Caco-2 (cell line): ENCODE results near the gene WEE1. TPM values are rescaled to one million over a fixed set of nuclear protein-coding genes. Genes with fewer than 3 reads are reported as not detected.

Source experiments
- BruUV-seq: library from RNA; stranded (reverse); fragments of 400-500 nt; replicated peaks from 2 replicates; lab custom pipeline; 2021; lab: Mats Ljungman, UMichigan
- CTCF ChIA-PET: fragments of 300-600 bp; sonication (Branson Sonifier 250); formaldehyde crosslinking; loops from one replicate; lab custom pipeline; 2022; ENCODE audit warnings: antibody characterized with exemption; lab: Charles Lee
- POLR2A ChIA-PET: fragments of 300-600 bp; sonication (Branson Sonifier 250); formaldehyde crosslinking; loops from one replicate; lab custom pipeline; 2022; ENCODE audit warnings: antibody characterized with exemption; lab: Charles Lee
- DNase-seq, 2 experiments: peaks; one replicate each; pipeline versions ENCODE4 v3.0.0 to v3.0.0-alpha.2; 2020 to 2022
- H3K27me3 ChIP-seq: replicated peaks from 2 replicates; pipeline ENCODE4 v1.6.0; 2011; ENCODE audit warnings: low read length; ENCODE audit not compliant: control insufficient read depth, insufficient read depth
- H3K36me3 ChIP-seq: 2 replicates; pipeline ENCODE4 v1.5.1; 2011; ENCODE audit warnings: low read length; ENCODE audit not compliant: control insufficient read depth, insufficient read depth
- H3K4me1 ChIP-seq: fragments of 250-450 bp; sonication (Bioruptor Pico); 2 replicates; pipeline ENCODE4 v1.5.1; 2020; ENCODE audit warnings: mild to moderate bottlenecking
- H3K4me3 ChIP-seq: 2 replicates; pipeline ENCODE4 v1.5.1; 2011; ENCODE audit warnings: low read depth, mild to moderate bottlenecking, control low read depth, low read length
- H3K9me3 ChIP-seq: fragments of 250-450 bp; sonication (Bioruptor Pico); 2 replicates; pipeline ENCODE4 v1.5.1; 2020; ENCODE audit warnings: mild to moderate bottlenecking, moderate library complexity
- H3K27ac Mint-ChIP-seq: one replicate; pipeline ENCODE4 v1.8.0; 2022; ENCODE audit warnings: mixed read lengths; ENCODE audit not compliant: unreplicated experiment
- H3K27me3 Mint-ChIP-seq: one replicate; pipeline ENCODE4 v1.8.0; 2022; ENCODE audit warnings: mixed read lengths; ENCODE audit not compliant: insufficient read depth, unreplicated experiment
- H3K36me3 Mint-ChIP-seq: one replicate; pipeline ENCODE4 v1.8.0; 2022; ENCODE audit warnings: mild to moderate bottlenecking, mixed read lengths; ENCODE audit not compliant: insufficient read depth, unreplicated experiment
- H3K4me1 Mint-ChIP-seq: one replicate; pipeline ENCODE4 v1.8.0; 2022; ENCODE audit warnings: low read depth, mixed read lengths; ENCODE audit not compliant: unreplicated experiment
- H3K4me3 Mint-ChIP-seq: one replicate; pipeline ENCODE4 v1.8.0; 2022; ENCODE audit warnings: mild to moderate bottlenecking, moderate library complexity, mixed read lengths; ENCODE audit not compliant: unreplicated experiment
- H3K9me3 Mint-ChIP-seq: one replicate; pipeline ENCODE4 v1.8.0; 2022; ENCODE audit warnings: mixed read lengths; ENCODE audit not compliant: unreplicated experiment
- intact Hi-C: fragments of 100-400 bp; cut with micrococcal nuclease; formaldehyde crosslinking; loops from one replicate; pipeline ENCODE4 v1.10.0; 2022; ENCODE audit not compliant: unreplicated experiment
- total RNA-seq: library from RNA; stranded (reverse); gene quantifications from 2 replicates; pipeline ENCODE4 v1.2.3, GENCODE V29; 2022
- TF ChIP-seq, protein P1 (sequence below), 2 experiments: fragments of 200-600 bp in 1 of 2; IDR thresholded peaks; 1 replicate in 1 of 2; 2 replicates in 1 of 2; pipeline versions ENCODE4 v1.5.1 to v1.8.0; 2011 to 2022; ENCODE audit warnings: antibody characterized with exemption in 1 of 2, control low read depth in 1 of 2, inconsistent platforms in 1 of 2, low read depth in 1 of 2, low read length in 1 of 2, mild to moderate bottlenecking in 1 of 2, moderate library complexity in 1 of 2; ENCODE audit not compliant: insufficient read depth in 1 of 2, severe bottlenecking in 1 of 2, unreplicated experiment in 1 of 2

WEE1 gene
- total RNA-seq, 1 experiment from 2014 or later: 108 TPM

DNA sequence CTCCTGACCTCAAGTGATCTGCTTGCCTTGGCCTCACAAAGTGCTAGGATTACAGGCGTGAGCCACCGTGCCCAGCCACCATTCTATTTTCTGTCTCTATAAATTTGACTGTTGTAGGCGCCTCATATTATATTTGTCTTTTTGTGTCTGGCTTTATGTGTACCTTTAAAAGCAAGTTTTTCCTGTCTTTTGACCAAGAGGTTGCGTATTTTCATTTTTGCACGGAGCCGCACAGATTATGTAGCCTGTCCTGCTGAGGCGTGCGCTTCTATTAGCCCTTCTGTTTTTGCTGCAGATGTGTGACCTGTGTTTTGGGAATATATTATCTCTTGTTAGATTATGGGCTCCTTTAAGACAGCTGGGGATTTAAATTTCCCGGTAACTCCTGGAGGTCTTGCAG, 40.4 kb upstream of the WEE1 start:
- H3K9me3 Mint-ChIP-seq: no peaks in the 10 kb centered on the region

DNA sequence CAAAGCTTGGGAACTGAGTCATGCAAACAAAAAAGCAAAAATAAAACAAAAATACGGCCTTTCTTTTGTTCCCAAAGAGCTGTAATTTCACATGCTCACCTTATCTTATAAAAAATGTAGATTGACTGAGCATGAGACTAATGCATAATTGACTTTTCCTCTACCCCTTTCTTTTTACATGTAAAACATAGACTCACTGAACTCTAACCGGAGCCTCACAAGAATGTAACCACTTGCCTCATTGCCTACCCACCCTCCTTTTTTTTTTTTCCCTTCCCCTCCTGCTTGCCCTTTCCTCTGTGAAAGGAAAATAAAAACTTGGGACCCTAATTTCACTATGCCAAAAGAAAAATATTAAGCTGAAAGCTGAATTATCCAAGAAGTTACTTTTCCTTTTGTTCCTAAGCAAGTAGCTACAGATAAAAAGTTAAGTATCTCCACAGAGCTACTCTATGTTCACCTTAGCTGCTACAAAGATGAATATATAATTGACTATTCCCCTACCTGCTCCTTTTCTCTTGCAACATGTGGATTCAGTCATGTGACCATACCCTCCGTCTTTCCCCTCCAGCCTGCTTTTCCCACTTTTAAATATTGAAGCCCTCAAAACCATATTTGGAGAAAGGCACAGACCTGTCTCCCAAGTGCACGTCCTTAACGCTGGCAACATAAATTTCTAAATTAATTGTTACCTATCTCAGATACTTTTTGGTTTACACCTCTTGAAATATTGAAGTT, 39.6 kb upstream of the WEE1 start:
- peaks cover 1% of the 10 kb centered on the region; the same call in 1 of the 2 replicates for H3K36me3 ChIP-seq
- intact Hi-C loops: loop anchor here (2.0 kb wide), 2 partner anchors 35 to 79 kb away; no protein-coding TSS in a partner anchor
- H3K27ac Mint-ChIP-seq: peak overlapping the region; percentile 14
- no peak overlapping the region for H3K4me3 ChIP-seq
- H3K27me3 Mint-ChIP-seq: no peaks in the 10 kb centered on the region
- no TSS peak for BruUV-seq
- ChIA-PET POLR2A (interaction anchor here (0.9 to 2.2 kb wide), 2 partner anchors 40 to 79 kb away, joined by 3 to 15 read pairs; partner anchors contain the start of gene WEE1), CTCF (interaction anchor here (0.6 to 2.2 kb wide), 4 partner anchors 18 to 892 kb away, joined by 3 to 9 read pairs (median 6); partner anchors contain the start of gene WEE1)
- no peak for DNase-seq
- H3K27me3 ChIP-seq: no peaks in the 10 kb centered on the region
- no peaks in the 10 kb centered on the region for H3K9me3 Mint-ChIP-seq
- no peak overlapping the region for H3K4me3 Mint-ChIP-seq
- H3K9me3 ChIP-seq: no peaks in the 10 kb centered on the region
- peaks cover 31% of the 10 kb centered on the region for H3K4me1 Mint-ChIP-seq
- TF ChIP-seq, protein P1, sequence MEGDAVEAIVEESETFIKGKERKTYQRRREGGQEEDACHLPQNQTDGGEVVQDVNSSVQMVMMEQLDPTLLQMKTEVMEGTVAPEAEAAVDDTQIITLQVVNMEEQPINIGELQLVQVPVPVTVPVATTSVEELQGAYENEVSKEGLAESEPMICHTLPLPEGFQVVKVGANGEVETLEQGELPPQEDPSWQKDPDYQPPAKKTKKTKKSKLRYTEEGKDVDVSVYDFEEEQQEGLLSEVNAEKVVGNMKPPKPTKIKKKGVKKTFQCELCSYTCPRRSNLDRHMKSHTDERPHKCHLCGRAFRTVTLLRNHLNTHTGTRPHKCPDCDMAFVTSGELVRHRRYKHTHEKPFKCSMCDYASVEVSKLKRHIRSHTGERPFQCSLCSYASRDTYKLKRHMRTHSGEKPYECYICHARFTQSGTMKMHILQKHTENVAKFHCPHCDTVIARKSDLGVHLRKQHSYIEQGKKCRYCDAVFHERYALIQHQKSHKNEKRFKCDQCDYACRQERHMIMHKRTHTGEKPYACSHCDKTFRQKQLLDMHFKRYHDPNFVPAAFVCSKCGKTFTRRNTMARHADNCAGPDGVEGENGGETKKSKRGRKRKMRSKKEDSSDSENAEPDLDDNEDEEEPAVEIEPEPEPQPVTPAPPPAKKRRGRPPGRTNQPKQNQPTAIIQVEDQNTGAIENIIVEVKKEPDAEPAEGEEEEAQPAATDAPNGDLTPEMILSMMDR (IDR thresholded peaks at IDR 0.05; ENCODE audit: insufficient read depth in 1 of 2, low read depth in 1 of 2, low read length in 1 of 2, severe bottlenecking in 1 of 2, unreplicated experiment in 1 of 2): no peak
- peaks cover 48% of the 10 kb centered on the region for H3K4me1 ChIP-seq
- H3K36me3 Mint-ChIP-seq: no peaks in the 10 kb centered on the region

More for the DNA sequence above, 40.4 kb upstream of the WEE1 start:
- BruUV-seq: no TSS peak
- Mint-ChIP-seq H3K36me3 (no peaks in the 10 kb centered on the region), H3K27ac (no peak overlapping the region), H3K27me3 (no peaks in the 10 kb centered on the region), H3K4me1 (peaks cover 32% of the 10 kb centered on the region), H3K4me3 (no peak overlapping the region)
- peaks cover 55% of the 10 kb centered on the region for H3K4me1 ChIP-seq
- POLR2A ChIA-PET: interaction anchor here (0.9 kb wide), 1 partner anchor 80 kb away, joined by 3 read pairs; no protein-coding TSS in a partner anchor
- TF ChIP-seq, protein P1 (IDR thresholded peaks at IDR 0.05; ENCODE audit: insufficient read depth in 1 of 2, low read depth in 1 of 2, low read length in 1 of 2, severe bottlenecking in 1 of 2, unreplicated experiment in 1 of 2): no peak
- no peaks in the 10 kb centered on the region for H3K9me3 ChIP-seq
- peaks cover 1% of the 10 kb centered on the region; the same call in 1 of the 2 replicates for H3K36me3 ChIP-seq
- H3K4me3 ChIP-seq: no peak overlapping the region
- no peak for DNase-seq
- no peaks in the 10 kb centered on the region for H3K27me3 ChIP-seq
- CTCF ChIA-PET: interaction anchor here (1.0 to 2.2 kb wide), 2 partner anchors 40 to 81 kb away, joined by 3 to 9 read pairs; partner anchors contain the start of gene WEE1
- intact Hi-C loops: no loop called here

DNA sequence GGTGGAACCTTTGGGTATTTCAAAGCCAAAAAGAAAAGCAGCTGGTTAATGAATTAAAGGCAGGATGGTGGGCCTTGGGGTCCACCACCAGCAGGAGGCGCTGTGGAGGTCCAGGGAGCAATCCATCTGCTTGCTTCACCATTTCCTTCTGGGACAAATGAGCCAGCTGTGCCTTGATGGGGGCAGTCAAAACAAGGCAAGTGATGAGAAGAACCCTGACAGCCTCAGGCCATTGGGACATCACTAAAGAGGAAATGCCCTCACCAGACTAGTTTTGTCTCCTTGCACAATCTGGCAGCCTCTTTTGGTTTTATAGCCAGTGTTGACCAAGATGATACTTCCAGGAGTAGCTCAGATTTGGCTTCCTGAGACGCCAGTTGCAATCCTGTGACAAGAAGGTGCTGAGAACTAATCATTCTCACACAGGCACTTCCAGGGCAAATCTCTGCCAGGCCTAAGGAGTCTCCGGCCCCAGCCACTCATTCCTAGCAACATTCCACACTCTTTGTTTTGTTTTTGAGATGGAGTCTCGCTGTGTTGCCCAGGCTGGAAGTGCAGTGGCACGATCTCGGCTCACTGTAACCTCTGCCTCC, 38.2 kb upstream of the WEE1 start:
- no peak overlapping the region for H3K4me3 ChIP-seq
- peaks cover 1% of the 10 kb centered on the region; the same call in 1 of the 2 replicates for H3K36me3 ChIP-seq
- Mint-ChIP-seq H3K27ac (no peak overlapping the region), H3K4me3 (no peak overlapping the region), H3K27me3 (no peaks in the 10 kb centered on the region), H3K36me3 (no peaks in the 10 kb centered on the region), H3K4me1 (peaks cover 18% of the 10 kb centered on the region), H3K9me3 (no peaks in the 10 kb centered on the region)
- peaks cover 43% of the 10 kb centered on the region for H3K4me1 ChIP-seq
- intact Hi-C loops: loop anchor here (2.0 kb wide), 2 partner anchors 34 to 78 kb away; no protein-coding TSS in a partner anchor
- no TSS peak for BruUV-seq
- no peaks in the 10 kb centered on the region for H3K9me3 ChIP-seq
- POLR2A ChIA-PET: interaction anchor here (0.6 to 2.2 kb wide), 6 partner anchors 15 to 245 kb away, joined by 3 to 15 read pairs (median 4); partner anchors contain the start of gene WEE1
- peak; percentile 59 to 76 for DNase-seq
- TF ChIP-seq, protein P1 (IDR thresholded peaks at IDR 0.05; ENCODE audit: insufficient read depth in 1 of 2, low read depth in 1 of 2, low read length in 1 of 2, severe bottlenecking in 1 of 2, unreplicated experiment in 1 of 2): peak; percentile 74 to 80
- CTCF ChIA-PET: interaction anchor here (0.7 to 2.2 kb wide), 8 partner anchors 10 to 78 kb away, joined by 3 to 13 read pairs (median 5); partner anchors contain the start of gene WEE1
- no peaks in the 10 kb centered on the region for H3K27me3 ChIP-seq
